T47D (cell line): Measurements from ENCODE around the gene ZNF341.
"Not testable (repeated sequence)": the region's sequence is repeated elsewhere in the genome, so short reads cannot be mapped to it uniquely, and the experiment has no call there.

Experiments used
- DNase-seq, 2 experiments: peaks; one replicate each; pipeline versions ENCODE4 v3.0.0 to v3.0.0-alpha.2; 2011 to 2012; ENCODE audit warnings: low read depth in 1 of 2, low spot score in 1 of 2
- JUND ChIP-seq: IDR thresholded peaks from 2 replicates; pipeline ENCODE4 v1.6.1; 2012; ENCODE audit warnings: low read depth
- in situ Hi-C: cut with HindIII; loops from 2 replicates; pipeline ENCODE4 v1.10.0; 2016; ENCODE audit warnings: low sequenced_read_pairs, low pct_unique_long_range_greater_than_20kb

ZNF341 gene

GRCh38 chr20:33746325-33746998 lies 14.7 kb downstream of the ZNF341 start:
- no peak for DNase-seq
- no peak for TF ChIP-seq JUND
- in situ Hi-C loops: no loop called here

GRCh38 chr20:33751775-33752174 lies 20.0 kb downstream of the ZNF341 start:
- no peak for DNase-seq
- in situ Hi-C loops: no loop called here
- TF ChIP-seq JUND: no peak

- in situ Hi-C loops: no loop called here
- TF ChIP-seq JUND: no peak
- DNase-seq: no peak
Observed at GRCh38 chr20:33753143-33753542, 21.3 kb downstream of the ZNF341 start.

- in situ Hi-C loops: no loop called here
- no peak for DNase-seq
Observed at GRCh38 chr20:33753763-33754162, 22.0 kb downstream of the ZNF341 start.

GRCh38 chr20:33755936-33756490 lies 24.2 kb downstream of the ZNF341 start:
- DNase-seq, in situ Hi-C loops: not testable (repeated sequence)

More at GRCh38 chr20:33753763-33754162, 22.0 kb downstream of the ZNF341 start:
- no peak for TF ChIP-seq JUND

- in situ Hi-C loops: no loop called here
- no peak for DNase-seq
- no peak for TF ChIP-seq JUND
Observed at GRCh38 chr20:33757046-33757445, 25.2 kb downstream of the ZNF341 start.

- no peak for DNase-seq
- in situ Hi-C loops: no loop called here
- TF ChIP-seq JUND: no peak
Observed at GRCh38 chr20:33757458-33757857, 25.7 kb downstream of the ZNF341 start.

GRCh38 chr20:33761698-33762250 lies 30.0 kb downstream of the ZNF341 start:
- no peak for DNase-seq
- in situ Hi-C loops: no loop called here
- TF ChIP-seq JUND: no peak

- DNase-seq: no peak
Observed at GRCh38 chr20:33765099-33765498, 33.3 kb downstream of the ZNF341 start.

GRCh38 chr20:33765592-33765991 lies 33.8 kb downstream of the ZNF341 start:
- in situ Hi-C loops: no loop called here
- DNase-seq: no peak
- no peak for TF ChIP-seq JUND

More at GRCh38 chr20:33765099-33765498, 33.3 kb downstream of the ZNF341 start:
- in situ Hi-C loops: no loop called here
- TF ChIP-seq JUND: no peak

GRCh38 chr20:33766686-33767085 lies 34.9 kb downstream of the ZNF341 start:
- in situ Hi-C loops: no loop called here
- DNase-seq: no peak
- TF ChIP-seq JUND: no peak

GRCh38 chr20:33767777-33768138 lies 36.0 kb downstream of the ZNF341 start:
- DNase-seq: no peak
- no peak for TF ChIP-seq JUND
- in situ Hi-C loops: no loop called here

GRCh38 chr20:33769043-33769442 lies 37.2 kb downstream of the ZNF341 start:
- in situ Hi-C loops: no loop called here
- DNase-seq: no peak

GRCh38 chr20:33770005-33770404 lies 38.2 kb downstream of the ZNF341 start:
- DNase-seq: no peak
- in situ Hi-C loops: no loop called here
- TF ChIP-seq JUND: no peak

More at GRCh38 chr20:33769043-33769442, 37.2 kb downstream of the ZNF341 start:
- no peak for TF ChIP-seq JUND
